Nephron (organoid): Measurements from ENCODE around the gene TNFSF13B.

ENCODE experiments used
- H3K27ac Mint-ChIP-seq, 3 experiments: 2 replicates each; pipeline ENCODE4 v1.8.0; 2020; ENCODE audit warnings: mixed read lengths in 3 of 3, mild to moderate bottlenecking in 2 of 3, moderate library complexity in 1 of 3
- H3K27me3 Mint-ChIP-seq: 2 replicates; pipeline ENCODE4 v1.8.0; 2021; ENCODE audit warnings: low read depth, mild to moderate bottlenecking, moderate library complexity, mixed read lengths
- H3K36me3 Mint-ChIP-seq: 2 replicates; pipeline ENCODE4 v1.8.0; 2020; ENCODE audit warnings: low read depth, mixed read lengths
- H3K4me1 Mint-ChIP-seq: 2 replicates; pipeline ENCODE4 v1.8.0; 2020; ENCODE audit warnings: mixed read lengths
- H3K4me3 Mint-ChIP-seq, 3 experiments: 2 replicates each; pipeline ENCODE4 v1.8.0; 2020; ENCODE audit warnings: mild to moderate bottlenecking in 3 of 3, mixed read lengths in 3 of 3, moderate library complexity in 2 of 3
- H3K9me3 Mint-ChIP-seq: 2 replicates; pipeline ENCODE4 v1.8.0; 2020; ENCODE audit warnings: mixed read lengths
- CTCF ChIP-seq, 3 experiments: fragments of 200-600 bp; sonication (generic); IDR thresholded peaks; one replicate each; pipeline ENCODE4 v1.5.0; 2021; ENCODE audit warnings: antibody characterized with exemption in 3 of 3; ENCODE audit not compliant: unreplicated experiment in 3 of 3

Gene TNFSF13B

GRCh38 chr13:108288741-108289140, 19.2 kb downstream of the TNFSF13B start:
- H3K4me1 Mint-ChIP-seq: no peaks in the 10 kb centered on the region
- no peak overlapping the region for H3K4me3 Mint-ChIP-seq
- no peaks in the 10 kb centered on the region for H3K9me3 Mint-ChIP-seq
- H3K36me3 Mint-ChIP-seq: no peaks in the 10 kb centered on the region
- TF ChIP-seq CTCF (IDR thresholded peaks at IDR 0.05; ENCODE audit: unreplicated experiment in 3 of 3): no peak
- H3K27me3 Mint-ChIP-seq: no peaks in the 10 kb centered on the region
- H3K27ac Mint-ChIP-seq: no peak overlapping the region

GRCh38 chr13:108289819-108290218, 20.3 kb downstream of the TNFSF13B start:
- no peaks in the 10 kb centered on the region for H3K9me3 Mint-ChIP-seq
- no peaks in the 10 kb centered on the region for H3K36me3 Mint-ChIP-seq
- H3K27me3 Mint-ChIP-seq: no peaks in the 10 kb centered on the region
- H3K27ac Mint-ChIP-seq: no peak overlapping the region
- H3K4me3 Mint-ChIP-seq: no peak overlapping the region
- TF ChIP-seq CTCF (IDR thresholded peaks at IDR 0.05; ENCODE audit: unreplicated experiment in 3 of 3): no peak
- H3K4me1 Mint-ChIP-seq: no peaks in the 10 kb centered on the region

- H3K36me3 Mint-ChIP-seq: no peaks in the 10 kb centered on the region
- no peaks in the 10 kb centered on the region for H3K27me3 Mint-ChIP-seq
- no peaks in the 10 kb centered on the region for H3K4me1 Mint-ChIP-seq
- no peak for TF ChIP-seq CTCF (IDR thresholded peaks at IDR 0.05; ENCODE audit: unreplicated experiment in 3 of 3)
- H3K4me3 Mint-ChIP-seq: no peak overlapping the region
- H3K27ac Mint-ChIP-seq: no peak overlapping the region
- H3K9me3 Mint-ChIP-seq: peaks cover 13% of the 10 kb centered on the region
Observed at GRCh38 chr13:108297114-108297513, 27.6 kb downstream of the TNFSF13B start.

GRCh38 chr13:108302279-108302678, 32.8 kb downstream of the TNFSF13B start:
- Mint-ChIP-seq H3K27me3 (no peaks in the 10 kb centered on the region), H3K9me3 (peaks cover 9% of the 10 kb centered on the region), H3K27ac (no peak overlapping the region), H3K4me3 (no peak overlapping the region), H3K4me1 (no peaks in the 10 kb centered on the region), H3K36me3 (no peaks in the 10 kb centered on the region)
- TF ChIP-seq CTCF (IDR thresholded peaks at IDR 0.05; ENCODE audit: unreplicated experiment in 3 of 3): no peak

- Mint-ChIP-seq H3K9me3 (no peaks in the 10 kb centered on the region), H3K36me3 (no peaks in the 10 kb centered on the region), H3K27ac (no peak overlapping the region), H3K4me1 (no peaks in the 10 kb centered on the region), H3K27me3 (no peaks in the 10 kb centered on the region), H3K4me3 (no peak overlapping the region)
- no peak for TF ChIP-seq CTCF (IDR thresholded peaks at IDR 0.05; ENCODE audit: unreplicated experiment in 3 of 3)
Observed at GRCh38 chr13:108304170-108305016, 34.9 kb downstream of the TNFSF13B start.

GRCh38 chr13:108305655-108306054, 36.1 kb downstream of the TNFSF13B start:
- Mint-ChIP-seq H3K27me3 (no peaks in the 10 kb centered on the region), H3K36me3 (no peaks in the 10 kb centered on the region)
- TF ChIP-seq CTCF (IDR thresholded peaks at IDR 0.05; ENCODE audit: unreplicated experiment in 3 of 3): no peak

More at GRCh38 chr13:108305655-108306054, 36.1 kb downstream of the TNFSF13B start:
- Mint-ChIP-seq H3K27ac (no peak overlapping the region), H3K9me3 (no peaks in the 10 kb centered on the region), H3K4me1 (no peaks in the 10 kb centered on the region), H3K4me3 (no peak overlapping the region)
